Measurements from ENCODE around the gene PLA2G4E. TPM values are rescaled to one million over a fixed set of nuclear protein-coding genes. Genes with fewer than 3 reads are reported as not detected.

PLA2G4E gene
- total RNA-seq, 1 experiment from 2014 or later: not detected

DNA sequence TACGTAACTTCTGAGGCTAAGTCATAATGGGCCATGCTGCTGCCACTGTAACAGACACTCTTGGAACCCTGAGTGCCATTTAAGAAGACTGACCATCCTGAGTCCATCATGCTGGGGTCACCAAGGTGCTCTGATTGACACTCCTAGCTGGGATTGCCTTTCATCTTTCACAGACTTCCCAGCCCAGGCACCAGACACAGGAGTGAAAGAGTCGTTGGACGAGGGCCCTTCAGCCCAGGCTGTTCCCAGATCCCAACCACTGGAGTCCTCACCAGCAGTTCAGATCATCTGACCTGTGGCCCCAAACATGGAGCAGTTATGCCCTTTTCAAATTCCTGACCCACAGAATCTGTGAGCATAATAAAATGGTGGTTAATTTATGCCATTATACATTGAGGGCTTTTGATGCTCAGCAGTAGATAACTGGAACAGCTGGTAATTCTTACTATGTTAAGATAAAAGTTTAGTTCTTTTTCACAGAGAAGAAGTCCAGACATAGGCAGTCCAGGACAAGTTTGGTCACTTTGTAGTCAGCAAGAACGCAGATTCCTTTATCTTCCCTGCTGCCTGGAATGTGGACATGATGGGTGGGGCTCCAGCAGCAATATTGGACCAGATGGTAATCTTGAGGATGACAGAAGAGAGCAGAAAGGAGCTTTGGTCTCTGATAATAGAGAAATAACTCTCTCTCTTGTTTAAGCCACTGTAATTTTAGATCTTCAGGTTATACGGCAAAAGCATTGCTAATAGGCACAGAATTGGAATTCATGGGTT, 41.2 kb downstream of the PLA2G4E start:
- no TSS peak for BruUV-seq (replicated peaks)
- no peak for ATAC-seq
- Histone ChIP-seq H3K4me2 (ENCODE audit: low read length) (no peak overlapping the region), H3K9me3 (ENCODE audit: control insufficient read depth in 1 of 2, insufficient read depth in 1 of 2, low read depth in 1 of 2, low read length in 2 of 2) (no peaks in the 10 kb centered on the region), H3K27me3 (ENCODE audit: insufficient read depth, low read length) (no peaks in the 10 kb centered on the region), H3K36me3 (ENCODE audit: control insufficient read depth in 1 of 2, insufficient read depth in 2 of 2, low read length in 2 of 2) (no peaks in the 10 kb centered on the region), H3K79me2 (ENCODE audit: insufficient read depth, low read length) (no peaks in the 10 kb centered on the region), H3K9ac (ENCODE audit: low read length) (no peak overlapping the region), H3K27ac (ENCODE audit: low read depth, low read length) (no peak overlapping the region), H2AFZ (ENCODE audit: low read depth, low read length, poor library complexity, severe bottlenecking) (no peak overlapping the region), H4K20me1 (ENCODE audit: insufficient read depth) (no peaks in the 10 kb centered on the region), H3K4me1 (ENCODE audit: control insufficient read depth in 1 of 2, insufficient read depth in 2 of 2, low read length in 2 of 2) (peaks cover 0 to 4% of the 10 kb centered on the region in 2 experiments; a peak in 2 of 4 replicates), H3K9me2 (ENCODE audit: insufficient read depth) (no peaks in the 10 kb centered on the region), H3K4me3 (replicated peaks in 1 of 2; ENCODE audit: low read depth in 1 of 2, low read length in 2 of 2) (no peak overlapping the region)
- RAD21 ChIA-PET (ENCODE audit: low non-redundant PET in 1 of 2, low total read pairs in 2 of 2, uncharacterized antibody in 2 of 2, unreplicated experiment in 2 of 2): no interaction called here
- intact Hi-C loops (cut with micrococcal nuclease): no loop called here
- TF ChIP-seq SP1 (IDR thresholded peaks at IDR 0.05; ENCODE audit: low read depth) (no peak), EZH2 (IDR thresholded peaks at IDR 0.05) (no peak), POLR2A (IDR thresholded peaks at IDR 0.05; ENCODE audit: borderline replicate concordance, extremely low read depth, insufficient read depth, insufficient read length) (no peak), CBX3 (IDR thresholded peaks at IDR 0.05; ENCODE audit: low read depth) (no peak), CEBPB (IDR thresholded peaks at IDR 0.05; ENCODE audit: low read depth) (no peak), TCF7L2 (IDR thresholded peaks at IDR 0.05; ENCODE audit: borderline replicate concordance, extremely low read depth, insufficient read depth, insufficient read length) (no peak), SIN3A (IDR thresholded peaks at IDR 0.05; ENCODE audit: low read depth) (no peak), ZNF274 (IDR thresholded peaks at IDR 0.05; ENCODE audit: low read depth, low read length) (no peak), POLR2AphosphoS5 (IDR thresholded peaks at IDR 0.05; ENCODE audit: low read depth, low read length) (no peak), JUND (IDR thresholded peaks at IDR 0.05) (no peak)
- TF ChIP-seq, protein P1, sequence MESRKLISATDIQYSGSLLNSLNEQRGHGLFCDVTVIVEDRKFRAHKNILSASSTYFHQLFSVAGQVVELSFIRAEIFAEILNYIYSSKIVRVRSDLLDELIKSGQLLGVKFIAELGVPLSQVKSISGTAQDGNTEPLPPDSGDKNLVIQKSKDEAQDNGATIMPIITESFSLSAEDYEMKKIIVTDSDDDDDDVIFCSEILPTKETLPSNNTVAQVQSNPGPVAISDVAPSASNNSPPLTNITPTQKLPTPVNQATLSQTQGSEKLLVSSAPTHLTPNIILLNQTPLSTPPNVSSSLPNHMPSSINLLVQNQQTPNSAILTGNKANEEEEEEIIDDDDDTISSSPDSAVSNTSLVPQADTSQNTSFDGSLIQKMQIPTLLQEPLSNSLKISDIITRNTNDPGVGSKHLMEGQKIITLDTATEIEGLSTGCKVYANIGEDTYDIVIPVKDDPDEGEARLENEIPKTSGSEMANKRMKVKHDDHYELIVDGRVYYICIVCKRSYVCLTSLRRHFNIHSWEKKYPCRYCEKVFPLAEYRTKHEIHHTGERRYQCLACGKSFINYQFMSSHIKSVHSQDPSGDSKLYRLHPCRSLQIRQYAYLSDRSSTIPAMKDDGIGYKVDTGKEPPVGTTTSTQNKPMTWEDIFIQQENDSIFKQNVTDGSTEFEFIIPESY (IDR thresholded peaks at IDR 0.05; ENCODE audit: extremely low read depth, insufficient replicate concordance, low read length): no peak
- TF ChIP-seq, protein P2, sequence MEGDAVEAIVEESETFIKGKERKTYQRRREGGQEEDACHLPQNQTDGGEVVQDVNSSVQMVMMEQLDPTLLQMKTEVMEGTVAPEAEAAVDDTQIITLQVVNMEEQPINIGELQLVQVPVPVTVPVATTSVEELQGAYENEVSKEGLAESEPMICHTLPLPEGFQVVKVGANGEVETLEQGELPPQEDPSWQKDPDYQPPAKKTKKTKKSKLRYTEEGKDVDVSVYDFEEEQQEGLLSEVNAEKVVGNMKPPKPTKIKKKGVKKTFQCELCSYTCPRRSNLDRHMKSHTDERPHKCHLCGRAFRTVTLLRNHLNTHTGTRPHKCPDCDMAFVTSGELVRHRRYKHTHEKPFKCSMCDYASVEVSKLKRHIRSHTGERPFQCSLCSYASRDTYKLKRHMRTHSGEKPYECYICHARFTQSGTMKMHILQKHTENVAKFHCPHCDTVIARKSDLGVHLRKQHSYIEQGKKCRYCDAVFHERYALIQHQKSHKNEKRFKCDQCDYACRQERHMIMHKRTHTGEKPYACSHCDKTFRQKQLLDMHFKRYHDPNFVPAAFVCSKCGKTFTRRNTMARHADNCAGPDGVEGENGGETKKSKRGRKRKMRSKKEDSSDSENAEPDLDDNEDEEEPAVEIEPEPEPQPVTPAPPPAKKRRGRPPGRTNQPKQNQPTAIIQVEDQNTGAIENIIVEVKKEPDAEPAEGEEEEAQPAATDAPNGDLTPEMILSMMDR (IDR thresholded peaks at IDR 0.05 in 2 of 3, conservative IDR thresholded peaks at IDR 0.05 in 1 of 3; ENCODE audit: borderline replicate concordance in 1 of 3, insufficient read depth in 1 of 3, low read depth in 2 of 3, low read length in 2 of 3): no peak
- CTCF ChIA-PET: no interaction called here
- no peak for DNase-seq (ENCODE audit: low read depth, low spot score)
- POLR2A ChIA-PET: no interaction called here

All from HCT116 (cell line).